Loucy (cell line): ENCODE results near the gene CCDC12.

Source experiments
- EZH2phosphoT487 ChIP-seq: fragments of 200-600 bp; IDR thresholded peaks from 2 replicates; pipeline ENCODE4 v1.6.1; 2018; ENCODE audit warnings: antibody characterized with exemption, mild to moderate bottlenecking, moderate library complexity, borderline replicate concordance
- TF ChIP-seq, protein P1 (sequence below): fragments of 200-600 bp; sonication (generic); conservative IDR thresholded peaks from 2 replicates; pipeline ENCODE4 v1.5.1; 2014; ENCODE audit warnings: mild to moderate bottlenecking, antibody characterized with exemption, low read length

DNA sequence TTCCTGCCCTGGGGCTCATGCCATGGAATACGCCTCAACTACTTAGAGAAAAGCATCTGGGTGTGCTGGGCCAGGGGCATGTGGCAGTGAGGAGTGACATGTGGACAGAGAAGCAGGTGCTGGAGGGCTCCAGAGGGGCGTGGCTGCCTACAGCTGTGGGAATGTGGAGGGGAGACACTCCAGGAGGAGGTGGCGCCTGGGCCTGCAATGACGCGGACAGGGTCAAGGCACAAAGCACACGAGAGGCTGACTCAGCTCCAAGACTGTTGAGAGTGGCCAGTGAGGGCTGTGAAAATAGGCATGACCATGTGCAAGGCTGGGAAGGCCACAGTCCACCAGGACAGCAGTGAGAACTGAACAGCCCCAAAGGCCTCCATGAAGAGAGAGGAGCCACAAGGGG lies 50.5 kb downstream of the CCDC12 start:
- TF ChIP-seq, protein P1, sequence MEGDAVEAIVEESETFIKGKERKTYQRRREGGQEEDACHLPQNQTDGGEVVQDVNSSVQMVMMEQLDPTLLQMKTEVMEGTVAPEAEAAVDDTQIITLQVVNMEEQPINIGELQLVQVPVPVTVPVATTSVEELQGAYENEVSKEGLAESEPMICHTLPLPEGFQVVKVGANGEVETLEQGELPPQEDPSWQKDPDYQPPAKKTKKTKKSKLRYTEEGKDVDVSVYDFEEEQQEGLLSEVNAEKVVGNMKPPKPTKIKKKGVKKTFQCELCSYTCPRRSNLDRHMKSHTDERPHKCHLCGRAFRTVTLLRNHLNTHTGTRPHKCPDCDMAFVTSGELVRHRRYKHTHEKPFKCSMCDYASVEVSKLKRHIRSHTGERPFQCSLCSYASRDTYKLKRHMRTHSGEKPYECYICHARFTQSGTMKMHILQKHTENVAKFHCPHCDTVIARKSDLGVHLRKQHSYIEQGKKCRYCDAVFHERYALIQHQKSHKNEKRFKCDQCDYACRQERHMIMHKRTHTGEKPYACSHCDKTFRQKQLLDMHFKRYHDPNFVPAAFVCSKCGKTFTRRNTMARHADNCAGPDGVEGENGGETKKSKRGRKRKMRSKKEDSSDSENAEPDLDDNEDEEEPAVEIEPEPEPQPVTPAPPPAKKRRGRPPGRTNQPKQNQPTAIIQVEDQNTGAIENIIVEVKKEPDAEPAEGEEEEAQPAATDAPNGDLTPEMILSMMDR: no peak
- no peak for TF ChIP-seq EZH2phosphoT487
